H1 (cell line): ENCODE results near the gene FNDC11. TPM values are rescaled to one million over a fixed set of nuclear protein-coding genes. Genes with fewer than 3 reads are reported as not detected.

Source experiments
- BRCA1 ChIP-seq: IDR thresholded peaks from 2 replicates; pipeline ENCODE4 v1.6.1; 2012; ENCODE audit warnings: low read depth, low read length, improper control_type of control experiment
- CEBPB ChIP-seq: IDR thresholded peaks from 2 replicates; pipeline ENCODE4 v1.6.1; 2012; ENCODE audit warnings: low read depth, low read length
- CHD2 ChIP-seq: IDR thresholded peaks from 2 replicates; pipeline ENCODE4 v1.6.1; 2012; ENCODE audit warnings: low read length, improper control_type of control experiment
- EP300 ChIP-seq, 2 experiments: IDR thresholded peaks; 1 replicate in 1 of 2; 2 replicates in 1 of 2; pipeline ENCODE4 v1.6.1; 2011 to 2012; ENCODE audit warnings: low read depth in 2 of 2, low read length in 2 of 2, mild to moderate bottlenecking in 2 of 2, borderline replicate concordance in 1 of 2, inconsistent platforms in 1 of 2, moderate library complexity in 1 of 2
- HDAC2 ChIP-seq, 2 experiments: fragments of 300-600 bp in 1 of 2; sonication (generic) in 1 of 2; IDR thresholded peaks; 2 replicates each; pipeline ENCODE4 v1.6.1; 2011 to 2012; ENCODE audit warnings: low read depth in 2 of 2, low read length in 2 of 2, mild to moderate bottlenecking in 2 of 2, moderate library complexity in 2 of 2, borderline replicate concordance in 1 of 2, inconsistent platforms in 1 of 2
- KDM1A ChIP-seq: fragments of 200-600, 300-600 bp; sonication (generic); IDR thresholded peaks from 2 replicates; pipeline ENCODE4 v1.7.1; 2016; ENCODE audit warnings: mild to moderate bottlenecking, low read length, borderline replicate concordance
- MAFK ChIP-seq: IDR thresholded peaks from 2 replicates; pipeline ENCODE4 v1.6.1; 2012; ENCODE audit warnings: low read depth, mild to moderate bottlenecking, improper control_type of control experiment, low read length
- RFX5 ChIP-seq: IDR thresholded peaks from 2 replicates; pipeline ENCODE4 v1.6.1; 2011; ENCODE audit warnings: low read depth, low read length, improper control_type of control experiment, borderline replicate concordance
- RXRA ChIP-seq: IDR thresholded peaks from 2 replicates; pipeline ENCODE4 v1.6.1; 2011; ENCODE audit warnings: low read depth, mild to moderate bottlenecking, low read length, moderate library complexity; ENCODE audit not compliant: insufficient read depth
- SIX5 ChIP-seq: IDR thresholded peaks from 2 replicates; pipeline ENCODE4 v1.6.1; 2011; ENCODE audit warnings: mild to moderate bottlenecking, low read depth, low read length
- TAF7 ChIP-seq: optimal IDR thresholded peaks from 2 replicates; pipeline ENCODE3; 2011; ENCODE audit warnings: low read depth, mild to moderate bottlenecking, inconsistent platforms, low read length, moderate library complexity, borderline replicate concordance
- polyA plus RNA-seq, 7 experiments: library from polyadenylated mRNA; depleted of rRNA in 3 of 7; stranded (reverse) in 5 of 7; unstranded in 2 of 7; fragments of >200 nt in 5 of 7; fragments of 200-250 nt in 2 of 7; gene quantifications; 1 replicate in 5 of 7; 2 replicates in 1 of 7; 4 replicates in 1 of 7; pipeline versions ENCODE4 v1.2.1 to v1.2.3, GENCODE V29; 2011 to 2013; ENCODE audit warnings: missing spikeins in 2 of 7, mixed read lengths in 2 of 7
- total RNA-seq: library from RNA; stranded (reverse); fragmentation: NEBNext Ultra II Directional; extraction: Animal tissue kit (Norgen Biotek cat#: 25700); gene quantifications from 2 replicates; pipeline ENCODE4 v1.2.1, GENCODE V29; 2021

FNDC11 gene
- total and polyA plus RNA-seq, 2 of the 8 experiments (the other 6 are each of a cell fraction or from before 2014, with no cell fraction given): 2.6 to 8.8 TPM

- no peak for TF ChIP-seq TAF7
- no peak for TF ChIP-seq BRCA1
- TF ChIP-seq RXRA: no peak
- no peak for TF ChIP-seq EP300 (IDR thresholded peaks at IDR 0.05; ENCODE audit: borderline replicate concordance in 1 of 2, low read depth in 2 of 2, low read length in 2 of 2)
- TF ChIP-seq RFX5: no peak
- TF ChIP-seq HDAC2 (IDR thresholded peaks at IDR 0.05; ENCODE audit: borderline replicate concordance in 1 of 2, low read depth in 2 of 2, low read length in 2 of 2): no peak
- no peak for TF ChIP-seq MAFK
- no peak for TF ChIP-seq KDM1A
- TF ChIP-seq SIX5: no peak
- TF ChIP-seq CEBPB: no peak
- TF ChIP-seq CHD2: no peak
These were observed 17.6 kb upstream of the FNDC11 start (continued) for GRCh38 chr20:63536241-63536977.
